Spleen (tissue), 7 donors: Measurements from ENCODE around the gene MADD.

Experiments
- CTCF ChIP-seq, 11 experiments: fragments of 200-600 bp in 7 of 11; fragments of 450-650 bp in 4 of 11; sonication (generic) in 4 of 11; IDR thresholded peaks in 8 of 11; conservative IDR thresholded peaks in 3 of 11; 1 replicate in 7 of 11; 2 replicates in 4 of 11; pipeline versions ENCODE4 v1.4.0 to v1.8.0; 2016 to 2021; ENCODE audit warnings: antibody characterized with exemption in 11 of 11, inconsistent platforms in 4 of 11, mild to moderate bottlenecking in 1 of 11
- POLR2A ChIP-seq, 3 donors: fragments of 450-650 bp; IDR thresholded peaks; one replicate each; pipeline ENCODE4 v1.5.1; 2017; ENCODE audit warnings: antibody characterized with exemption in 3 of 3, mild to moderate bottlenecking in 1 of 3
- POLR2AphosphoS5 ChIP-seq, 3 donors: sonication (generic); formaldehyde crosslinking; IDR thresholded peaks; one replicate each; pipeline ENCODE4 v1.5.1; 2017; ENCODE audit warnings: antibody characterized with exemption in 3 of 3
- donor health status: DM: no; HTN: no; CAD: no; lungs with moderate emphysema.
- donor health status: DM: no; HTN: no; CAD: no.
- donor health status: DM: no; HTN: no; CAD: no.

- TF ChIP-seq CTCF (IDR thresholded peaks at IDR 0.05 in 8 of 11, conservative IDR thresholded peaks at IDR 0.05 in 3 of 11) (no peak), POLR2A (IDR thresholded peaks at IDR 0.05) (no peak), POLR2AphosphoS5 (IDR thresholded peaks at IDR 0.05) (no peak)
These were observed 8.1 kb downstream of the MADD start for GRCh38 chr11:47278058-47278457.
